GM23338 (cell line): Measurements from ENCODE around the gene ING1. TPM values are rescaled to one million over a fixed set of nuclear protein-coding genes. Genes with fewer than 3 reads are reported as not detected.

Experiments
- ATAC-seq: fragments of 200-7000 bp; cut with Tn5 transposase; 3 replicates; pipeline ENCODE4 v1.9.1; 2020
- DNase-seq: peaks from one replicate; pipeline ENCODE4 v3.0.0-alpha.2; 2015; ENCODE audit warnings: low spot score
- H2AFZ ChIP-seq: fragments of 200-600 bp; sonication (generic); 2 replicates; pipeline ENCODE4 v1.8.0; 2016; ENCODE audit warnings: antibody characterized with exemption, mild to moderate bottlenecking, moderate library complexity
- H3F3A ChIP-seq: fragments of 200-600 bp; sonication (generic); replicated peaks from 2 replicates; pipeline ENCODE4 v1.8.0; 2017; ENCODE audit warnings: antibody characterized with exemption, mixed run types, low read depth
- H3K27ac ChIP-seq: fragments of 200-600 bp; sonication (generic); 2 replicates; pipeline ENCODE4 v1.6.1; 2016; ENCODE audit warnings: low read depth
- H3K27me3 ChIP-seq: fragments of 200-600 bp; sonication (generic); 2 replicates; pipeline ENCODE4 v1.8.0; 2016; ENCODE audit warnings: mild to moderate bottlenecking, mixed run types, moderate library complexity; ENCODE audit not compliant: insufficient read depth
- H3K36me3 ChIP-seq: fragments of 200-600 bp; sonication (generic); 2 replicates; pipeline ENCODE4 v1.8.0; 2016; ENCODE audit warnings: mild to moderate bottlenecking; ENCODE audit not compliant: insufficient read depth
- H3K4me1 ChIP-seq: fragments of 200-600 bp; sonication (generic); 2 replicates; pipeline ENCODE4 v1.8.0; 2016; ENCODE audit warnings: mild to moderate bottlenecking, moderate library complexity; ENCODE audit not compliant: insufficient read depth
- H3K4me2 ChIP-seq: fragments of 200-600 bp; sonication (generic); 2 replicates; pipeline ENCODE4 v1.7.1; 2017; ENCODE audit warnings: mixed run types
- H3K4me3 ChIP-seq: fragments of 200-600 bp; sonication (generic); 2 replicates; pipeline ENCODE4 v1.6.1; 2016; ENCODE audit warnings: mixed run types
- H3K79me2 ChIP-seq: fragments of 200-600 bp; sonication (generic); replicated peaks from 2 replicates; pipeline ENCODE4 v1.8.0; 2017; ENCODE audit warnings: mild to moderate bottlenecking; ENCODE audit not compliant: insufficient read depth
- H3K9me2 ChIP-seq: fragments of 200-600 bp; sonication (generic); 2 replicates; pipeline ENCODE4 v1.8.0; 2017; ENCODE audit not compliant: insufficient read depth
- H4K20me1 ChIP-seq: fragments of 200-600 bp; sonication (generic); replicated peaks from 2 replicates; pipeline ENCODE4 v1.8.0; 2017; ENCODE audit warnings: mild to moderate bottlenecking; ENCODE audit not compliant: insufficient read depth
- H3K27ac Mint-ChIP-seq: 2 replicates; pipeline ENCODE4 v1.8.0; 2020; ENCODE audit warnings: inconsistent platforms, mild to moderate bottlenecking, moderate library complexity, mixed read lengths
- H3K27me3 Mint-ChIP-seq: 3 replicates; pipeline ENCODE4 v1.8.0; 2022; ENCODE audit warnings: low read depth, mild to moderate bottlenecking, moderate library complexity, mixed read lengths, inconsistent platforms; ENCODE audit not compliant: insufficient read depth, poor library complexity
- H3K36me3 Mint-ChIP-seq: 3 replicates; pipeline ENCODE4 v1.8.0; 2021; ENCODE audit warnings: low read depth, mild to moderate bottlenecking, inconsistent platforms, moderate library complexity, mixed read lengths
- H3K4me1 Mint-ChIP-seq: 3 replicates; pipeline ENCODE4 v1.8.0; 2020; ENCODE audit warnings: mild to moderate bottlenecking, inconsistent platforms, mixed read lengths
- H3K4me3 Mint-ChIP-seq: 3 replicates; pipeline ENCODE4 v1.8.0; 2021; ENCODE audit warnings: moderate library complexity, mild to moderate bottlenecking, inconsistent platforms, mixed read lengths
- H3K9me3 Mint-ChIP-seq: 3 replicates; pipeline ENCODE4 v1.8.0; 2020; ENCODE audit warnings: moderate library complexity, mild to moderate bottlenecking, inconsistent platforms, mixed read lengths
- CTCF ChIP-seq, 2 experiments: fragments of 200-600 bp in 1 of 2; sonication (generic) in 1 of 2; conservative IDR thresholded peaks; 2 replicates each; pipeline versions ENCODE4 v1.5.1 to v1.6.1; 2016 to 2017; ENCODE audit warnings: antibody characterized with exemption in 2 of 2, low read depth in 2 of 2, mild to moderate bottlenecking in 2 of 2, moderate library complexity in 1 of 2
- ETS1 ChIP-seq: IDR thresholded peaks from 2 replicates; pipeline ENCODE4 v1.6.1; 2016; ENCODE audit warnings: antibody characterized with exemption
- EZH2 ChIP-seq: fragments of 200-600 bp; sonication (generic); IDR thresholded peaks from one replicate; pipeline ENCODE4 v1.8.0; 2017; ENCODE audit warnings: antibody characterized with exemption, mild to moderate bottlenecking, low read depth; ENCODE audit not compliant: unreplicated experiment
- POLR2AphosphoS5 ChIP-seq: IDR thresholded peaks from 2 replicates; pipeline ENCODE4 v1.6.1; 2016; ENCODE audit warnings: antibody characterized with exemption, low read depth
- REST ChIP-seq: IDR thresholded peaks from one replicate; pipeline ENCODE4 v1.6.1; 2018; ENCODE audit warnings: antibody characterized with exemption; ENCODE audit not compliant: unreplicated experiment
- STAT1 ChIP-seq: IDR thresholded peaks from one replicate; pipeline ENCODE4 v1.6.1; 2016; ENCODE audit warnings: antibody characterized with exemption; ENCODE audit not compliant: unreplicated experiment
- ZNF114 ChIP-seq: fragments of 250-450 bp; sonication (Bioruptor Pico); IDR thresholded peaks from 2 replicates; pipeline ENCODE4 v1.5.0; 2020; ENCODE audit warnings: mild to moderate bottlenecking, moderate library complexity
- polyA plus RNA-seq: library from polyadenylated mRNA; unstranded; fragments of >200 nt; fragmentation: Nextera tagmentation; extraction: Ambion mirVana; gene quantifications from 2 replicates; pipeline ENCODE4 v1.2.1, GENCODE V29; 2016
- total RNA-seq: library from RNA; depleted of rRNA; stranded (reverse); fragments of >200 nt; shearing (Covaris generic); gene quantifications from 2 replicates; pipeline ENCODE4 v1.2.3, GENCODE V29; 2014
- TF ChIP-seq, protein P1 (sequence below): fragments of 250-450 bp; sonication (Bioruptor Pico); IDR thresholded peaks from 2 replicates; pipeline ENCODE4 v1.5.0; 2020; ENCODE audit warnings: mild to moderate bottlenecking, moderate library complexity

Gene ING1
- total and polyA plus RNA-seq, 2 experiments from 2014 or later: 27.4 to 34.4 TPM

DNA sequence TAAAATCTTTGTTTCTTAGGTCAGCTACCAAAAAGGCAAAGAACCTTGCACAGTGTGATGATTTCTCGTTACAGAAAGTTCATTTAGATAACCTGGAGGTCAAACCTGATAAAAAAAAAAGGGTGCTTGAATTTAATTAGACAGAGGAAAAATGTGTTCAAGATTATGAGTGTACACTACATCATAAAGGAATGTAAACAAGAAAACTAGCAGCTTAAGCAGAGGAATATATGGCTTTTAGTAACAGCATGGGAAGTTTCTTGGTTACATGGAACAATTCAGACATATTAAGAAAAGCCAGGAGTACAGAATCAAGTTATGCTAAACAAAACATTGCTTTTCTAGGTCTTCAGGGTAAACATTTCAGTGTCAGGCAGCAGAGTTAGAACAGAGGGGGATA, 32.9 kb downstream of the ING1 start:
- Histone ChIP-seq H3K36me3 (peaks cover 6% of the 10 kb centered on the region; the same call in 1 of the 2 replicates), H3K4me2 (no peak overlapping the region), H4K20me1 (no peaks in the 10 kb centered on the region), H3K4me1 (peaks cover 11% of the 10 kb centered on the region; the same call in 1 of the 2 replicates), H3K27me3 (no peaks in the 10 kb centered on the region), H3F3A (no peaks in the 10 kb centered on the region), H3K27ac (no peak overlapping the region), H3K9me2 (no peaks in the 10 kb centered on the region), H3K79me2 (no peaks in the 10 kb centered on the region), H2AFZ (no peak overlapping the region), H3K4me3 (no peak overlapping the region)
- peaks cover 4% of the 10 kb centered on the region for H3K27me3 Mint-ChIP-seq
- ATAC-seq: no peak
- DNase-seq: no peak
- H3K4me3 Mint-ChIP-seq: no peak overlapping the region
- no peak overlapping the region for H3K27ac Mint-ChIP-seq
- TF ChIP-seq ZNF114 (CRISPR knock-in tag) (no peak), ETS1 (no peak), STAT1 (no peak), CTCF (conservative IDR thresholded peaks at IDR 0.05; ENCODE audit: low read depth in 2 of 2) (no peak), POLR2AphosphoS5 (no peak), REST (no peak), EZH2 (no peak)
- TF ChIP-seq, protein P1, sequence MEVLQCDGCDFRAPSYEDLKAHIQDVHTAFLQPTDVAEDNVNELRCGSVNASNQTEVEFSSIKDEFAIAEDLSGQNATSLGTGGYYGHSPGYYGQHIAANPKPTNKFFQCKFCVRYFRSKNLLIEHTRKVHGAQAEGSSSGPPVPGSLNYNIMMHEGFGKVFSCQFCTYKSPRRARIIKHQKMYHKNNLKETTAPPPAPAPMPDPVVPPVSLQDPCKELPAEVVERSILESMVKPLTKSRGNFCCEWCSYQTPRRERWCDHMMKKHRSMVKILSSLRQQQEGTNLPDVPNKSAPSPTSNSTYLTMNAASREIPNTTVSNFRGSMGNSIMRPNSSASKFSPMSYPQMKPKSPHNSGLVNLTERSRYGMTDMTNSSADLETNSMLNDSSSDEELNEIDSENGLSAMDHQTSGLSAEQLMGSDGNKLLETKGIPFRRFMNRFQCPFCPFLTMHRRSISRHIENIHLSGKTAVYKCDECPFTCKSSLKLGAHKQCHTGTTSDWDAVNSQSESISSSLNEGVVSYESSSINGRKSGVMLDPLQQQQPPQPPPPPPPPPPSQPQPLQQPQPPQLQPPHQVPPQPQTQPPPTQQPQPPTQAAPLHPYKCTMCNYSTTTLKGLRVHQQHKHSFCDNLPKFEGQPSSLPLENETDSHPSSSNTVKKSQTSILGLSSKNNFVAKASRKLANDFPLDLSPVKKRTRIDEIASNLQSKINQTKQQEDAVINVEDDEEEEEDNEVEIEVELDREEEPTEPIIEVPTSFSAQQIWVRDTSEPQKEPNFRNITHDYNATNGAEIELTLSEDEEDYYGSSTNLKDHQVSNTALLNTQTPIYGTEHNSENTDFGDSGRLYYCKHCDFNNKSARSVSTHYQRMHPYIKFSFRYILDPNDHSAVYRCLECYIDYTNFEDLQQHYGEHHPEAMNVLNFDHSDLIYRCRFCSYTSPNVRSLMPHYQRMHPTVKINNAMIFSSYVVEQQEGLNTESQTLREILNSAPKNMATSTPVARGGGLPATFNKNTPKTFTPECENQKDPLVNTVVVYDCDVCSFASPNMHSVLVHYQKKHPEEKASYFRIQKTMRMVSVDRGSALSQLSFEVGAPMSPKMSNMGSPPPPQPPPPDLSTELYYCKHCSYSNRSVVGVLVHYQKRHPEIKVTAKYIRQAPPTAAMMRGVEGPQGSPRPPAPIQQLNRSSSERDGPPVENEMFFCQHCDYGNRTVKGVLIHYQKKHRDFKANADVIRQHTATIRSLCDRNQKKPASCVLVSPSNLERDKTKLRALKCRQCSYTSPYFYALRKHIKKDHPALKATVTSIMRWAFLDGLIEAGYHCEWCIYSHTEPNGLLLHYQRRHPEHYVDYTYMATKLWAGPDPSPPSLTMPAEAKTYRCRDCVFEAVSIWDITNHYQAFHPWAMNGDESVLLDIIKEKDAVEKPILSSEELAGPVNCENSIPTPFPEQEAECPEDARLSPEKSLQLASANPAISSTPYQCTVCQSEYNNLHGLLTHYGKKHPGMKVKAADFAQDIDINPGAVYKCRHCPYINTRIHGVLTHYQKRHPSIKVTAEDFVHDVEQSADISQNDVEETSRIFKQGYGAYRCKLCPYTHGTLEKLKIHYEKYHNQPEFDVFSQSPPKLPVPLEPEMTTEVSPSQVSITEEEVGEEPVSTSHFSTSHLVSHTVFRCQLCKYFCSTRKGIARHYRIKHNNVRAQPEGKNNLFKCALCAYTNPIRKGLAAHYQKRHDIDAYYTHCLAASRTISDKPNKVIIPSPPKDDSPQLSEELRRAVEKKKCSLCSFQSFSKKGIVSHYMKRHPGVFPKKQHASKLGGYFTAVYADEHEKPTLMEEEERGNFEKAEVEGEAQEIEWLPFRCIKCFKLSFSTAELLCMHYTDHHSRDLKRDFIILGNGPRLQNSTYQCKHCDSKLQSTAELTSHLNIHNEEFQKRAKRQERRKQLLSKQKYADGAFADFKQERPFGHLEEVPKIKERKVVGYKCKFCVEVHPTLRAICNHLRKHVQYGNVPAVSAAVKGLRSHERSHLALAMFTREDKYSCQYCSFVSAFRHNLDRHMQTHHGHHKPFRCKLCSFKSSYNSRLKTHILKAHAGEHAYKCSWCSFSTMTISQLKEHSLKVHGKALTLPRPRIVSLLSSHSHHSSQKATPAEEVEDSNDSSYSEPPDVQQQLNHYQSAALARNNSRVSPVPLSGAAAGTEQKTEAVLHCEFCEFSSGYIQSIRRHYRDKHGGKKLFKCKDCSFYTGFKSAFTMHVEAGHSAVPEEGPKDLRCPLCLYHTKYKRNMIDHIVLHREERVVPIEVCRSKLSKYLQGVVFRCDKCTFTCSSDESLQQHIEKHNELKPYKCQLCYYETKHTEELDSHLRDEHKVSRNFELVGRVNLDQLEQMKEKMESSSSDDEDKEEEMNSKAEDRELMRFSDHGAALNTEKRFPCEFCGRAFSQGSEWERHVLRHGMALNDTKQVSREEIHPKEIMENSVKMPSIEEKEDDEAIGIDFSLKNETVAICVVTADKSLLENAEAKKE (CRISPR knock-in tag): no peak
- peaks cover 10% of the 10 kb centered on the region; the same call in 2 of the 3 replicates for H3K4me1 Mint-ChIP-seq
- H3K36me3 Mint-ChIP-seq: peaks cover 30% of the 10 kb centered on the region
- peaks cover 37% of the 10 kb centered on the region for H3K9me3 Mint-ChIP-seq
